NCI-H82 treated with DMSO at 0.1 percent for 48 hours (cell line): ENCODE measurements around the gene SLC52A1.
A peak's percentile ranks its signal among the peaks of the same experiment; 100 is the strongest.
"Not testable (repeated sequence)": the region's sequence is repeated elsewhere in the genome, so short reads cannot be mapped to it uniquely, and the experiment has no call there.

Source experiments
- DNase-seq: peaks from one replicate; lab custom pipeline; 2025; ENCODE audit not compliant: unreplicated experiment; lab: John Stamatoyannopoulos, UW

Gene SLC52A1

DNA sequence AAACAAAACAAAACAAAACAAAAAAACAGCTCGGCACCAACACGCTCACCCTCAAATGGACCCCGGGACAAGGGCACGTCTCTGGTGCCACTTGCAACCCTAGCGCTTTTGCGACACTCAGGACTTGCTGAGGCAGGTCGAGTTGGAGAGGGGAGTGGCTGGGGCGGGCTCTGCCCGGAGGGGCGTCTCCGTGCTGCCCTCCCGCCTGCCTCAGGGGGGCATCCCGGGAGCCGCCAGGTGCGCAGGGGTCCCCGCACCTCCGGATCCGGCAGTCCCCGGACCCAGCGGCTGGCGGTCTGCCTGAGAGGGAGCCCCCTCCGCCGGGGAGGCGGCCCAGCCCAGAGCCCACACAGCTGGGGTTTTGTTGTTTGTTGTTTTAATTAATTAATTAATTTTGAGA, at the start of gene SLC52A1:
SLC52A1 (minus strand) TSS at position 112 of the 400 bp plus-strand sequence. CDS start 820 bp downstream, outside the sequence.
- no peak for DNase-seq

GRCh38 chr17:5080591-5080990, 45.4 kb upstream of the SLC52A1 start:
- no peak for DNase-seq

DNA sequence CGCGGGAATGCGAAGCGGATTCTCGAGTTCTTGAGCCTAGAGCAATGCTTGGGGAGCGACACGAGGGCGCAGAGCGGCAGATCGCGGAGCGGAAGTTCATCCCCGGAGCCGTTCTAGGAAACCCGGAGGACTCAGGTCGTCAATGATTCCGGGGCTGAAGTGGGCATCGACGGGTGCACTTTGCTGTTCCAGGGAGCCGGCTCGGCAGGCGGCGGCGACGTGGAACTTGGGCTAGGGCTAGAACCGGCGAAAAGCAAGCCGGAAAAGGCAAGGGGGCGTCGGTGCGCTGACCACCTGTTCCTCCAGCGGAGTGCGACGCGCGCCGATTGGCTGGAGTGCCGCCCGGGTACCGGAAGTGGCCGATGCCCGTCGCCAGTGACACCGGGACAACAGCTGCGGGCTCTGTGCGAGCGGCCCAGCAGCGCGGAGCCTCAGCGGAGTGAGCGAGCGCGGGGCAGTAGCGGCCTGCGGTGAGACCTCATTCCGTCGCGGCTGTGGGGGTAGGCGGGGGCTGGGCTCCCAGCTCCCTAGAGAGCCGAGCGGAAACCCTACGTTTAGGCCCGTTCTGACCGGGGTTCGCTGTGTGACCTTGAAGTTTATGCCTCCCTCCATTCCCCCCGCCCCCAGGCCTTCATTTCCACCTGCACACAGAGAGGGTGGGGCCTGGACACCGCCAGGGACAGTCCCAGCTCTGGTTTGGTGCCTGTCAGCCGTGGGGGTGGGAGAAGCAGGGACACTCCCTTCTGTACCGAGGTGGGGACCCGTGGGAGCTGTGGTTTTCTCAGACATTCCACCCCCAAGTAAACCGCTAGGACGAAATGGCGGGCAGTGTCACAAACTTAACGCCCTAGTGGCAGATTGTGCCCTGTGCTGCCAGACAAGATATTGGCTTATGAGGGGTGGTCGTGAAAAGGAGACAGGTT, 43.1 kb upstream of the SLC52A1 start, which contains the start of gene ZFP3:
ZFP3 (plus strand) TSS at position 362 of the 923 bp plus-strand sequence. CDS start 13,038 bp downstream, outside the sequence.
- peak; percentile 77 for DNase-seq

GRCh38 chr17:5077781-5078105, 42.5 kb upstream of the SLC52A1 start:
- DNase-seq = no peak

DNA sequence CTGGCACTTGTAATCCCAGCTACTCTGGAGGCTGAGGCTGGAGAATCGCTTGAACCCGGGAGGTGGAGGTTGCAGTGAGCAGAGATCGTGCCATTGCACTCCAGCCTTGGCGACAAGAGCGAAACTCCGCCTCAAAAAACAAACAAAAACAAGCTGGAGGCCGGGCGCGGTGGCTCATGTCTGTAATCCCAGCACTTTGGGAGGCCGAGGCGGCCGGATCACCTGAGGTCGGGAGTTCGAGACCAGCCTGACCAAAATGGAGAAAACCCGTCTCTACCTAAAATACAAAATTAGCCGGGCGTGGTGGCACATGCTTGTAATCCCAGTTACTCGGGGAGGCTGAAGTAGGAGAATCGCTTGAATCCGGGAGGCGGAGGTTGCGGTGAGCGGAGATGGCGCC, 42.0 kb upstream of the SLC52A1 start:
- DNase-seq = not testable (repeated sequence)

DNA sequence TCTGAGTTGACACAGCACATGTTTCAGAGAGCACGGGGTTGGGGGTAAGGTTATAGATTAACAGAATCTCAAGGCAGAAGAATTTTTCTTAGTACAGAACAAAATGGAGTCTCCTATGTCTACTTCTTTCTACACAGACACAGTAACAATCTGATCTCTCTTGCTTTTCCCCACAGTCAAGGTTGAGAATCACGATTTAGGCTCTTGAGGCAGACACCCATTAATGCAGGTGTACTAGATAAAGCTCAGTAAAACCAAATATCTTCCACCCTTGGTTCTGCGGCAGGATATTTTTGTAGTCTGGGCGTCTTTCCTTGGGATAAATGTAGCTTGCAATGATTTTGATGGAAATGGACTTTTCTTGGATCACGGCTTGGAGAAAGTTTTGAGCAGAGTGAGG, 40.2 kb upstream of the SLC52A1 start:
- DNase-seq = not testable (repeated sequence)

- no peak for DNase-seq
Measured at GRCh38 chr17:5069724-5070123, 34.5 kb upstream of the SLC52A1 start.

DNA sequence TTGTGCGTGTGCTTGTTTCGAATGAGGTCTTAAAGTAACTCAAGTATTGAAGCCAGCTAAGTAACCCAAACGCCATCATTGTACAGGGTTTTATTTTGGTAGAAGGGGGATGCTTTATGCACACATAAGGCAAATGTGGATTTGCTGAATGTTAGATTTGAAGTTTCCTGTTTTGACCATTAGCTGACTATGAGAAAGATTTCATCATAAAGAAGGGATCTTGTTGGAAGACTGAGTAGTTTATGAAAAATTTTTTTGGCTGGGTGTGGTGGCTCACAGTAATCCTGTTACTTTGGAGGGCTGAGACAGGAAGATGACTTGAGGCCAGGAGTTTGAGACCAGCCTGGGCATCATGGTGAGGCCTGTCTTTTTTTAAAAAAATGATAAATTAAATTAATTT, 33.0 kb upstream of the SLC52A1 start:
- DNase-seq = no peak

DNA sequence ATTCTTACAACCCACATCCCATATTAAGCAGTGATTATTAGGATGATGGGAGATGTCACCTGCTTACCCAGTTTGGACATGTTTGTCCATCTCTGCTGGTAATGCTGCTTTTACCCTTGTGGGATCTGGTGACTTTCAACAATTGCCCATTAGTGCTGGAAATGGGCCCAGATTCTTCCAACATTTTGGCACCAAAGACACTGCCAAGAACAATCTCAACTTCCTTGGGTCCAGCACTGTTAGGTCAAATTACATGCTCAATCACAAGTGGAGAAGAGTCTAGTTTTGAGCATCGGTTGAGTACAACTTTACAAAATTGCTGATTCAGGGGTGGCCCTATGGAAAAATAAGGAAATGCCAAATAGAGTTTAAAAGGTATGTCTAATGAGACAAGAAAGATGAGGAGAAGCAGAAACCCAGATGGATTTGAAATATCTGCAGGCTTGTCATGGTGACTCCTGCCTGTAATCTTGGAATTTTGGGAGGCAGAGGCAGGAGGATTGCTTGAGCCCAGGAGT, 30.1 kb upstream of the SLC52A1 start:
- DNase-seq = no peak

DNA sequence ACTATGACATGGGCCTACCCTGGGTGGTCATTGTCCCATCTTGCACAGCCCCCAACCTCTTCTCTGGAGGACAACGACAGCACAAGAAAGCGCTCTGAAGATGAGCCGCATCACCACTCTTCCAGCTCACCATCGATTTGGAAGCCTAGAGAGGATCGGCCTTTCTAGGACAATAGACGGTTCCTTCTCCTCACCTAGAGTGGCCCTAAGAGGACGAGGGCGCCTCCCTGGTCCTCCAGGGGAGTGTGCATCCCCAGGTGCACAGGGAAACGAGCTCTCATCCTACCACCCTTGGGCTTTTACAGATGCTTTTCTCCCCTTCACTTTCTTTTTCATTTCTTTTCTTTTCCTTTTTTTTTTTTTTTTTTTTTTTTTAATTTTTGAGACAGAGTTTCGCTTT, 20.3 kb upstream of the SLC52A1 start:
- DNase-seq = peak; percentile 60

DNA sequence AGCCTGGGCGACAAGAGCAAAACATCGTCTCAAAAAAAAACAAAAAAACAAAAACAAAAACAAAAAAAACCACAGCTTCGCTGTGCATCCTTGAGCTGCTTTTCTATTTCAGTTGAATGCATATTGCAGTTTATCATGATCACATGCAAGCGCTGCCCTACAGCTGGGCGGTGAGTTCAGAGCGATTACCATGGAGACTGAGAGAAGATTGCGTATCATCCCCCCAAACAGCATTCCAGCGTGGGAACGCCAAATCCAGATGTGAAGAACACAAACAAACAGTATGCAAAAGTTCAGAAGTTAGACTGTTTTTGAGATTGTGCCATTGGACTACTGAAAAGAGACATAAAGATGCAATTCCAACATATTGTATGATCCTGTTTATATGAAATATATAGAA, 15.1 kb upstream of the SLC52A1 start:
- DNase-seq = no peak

DNA sequence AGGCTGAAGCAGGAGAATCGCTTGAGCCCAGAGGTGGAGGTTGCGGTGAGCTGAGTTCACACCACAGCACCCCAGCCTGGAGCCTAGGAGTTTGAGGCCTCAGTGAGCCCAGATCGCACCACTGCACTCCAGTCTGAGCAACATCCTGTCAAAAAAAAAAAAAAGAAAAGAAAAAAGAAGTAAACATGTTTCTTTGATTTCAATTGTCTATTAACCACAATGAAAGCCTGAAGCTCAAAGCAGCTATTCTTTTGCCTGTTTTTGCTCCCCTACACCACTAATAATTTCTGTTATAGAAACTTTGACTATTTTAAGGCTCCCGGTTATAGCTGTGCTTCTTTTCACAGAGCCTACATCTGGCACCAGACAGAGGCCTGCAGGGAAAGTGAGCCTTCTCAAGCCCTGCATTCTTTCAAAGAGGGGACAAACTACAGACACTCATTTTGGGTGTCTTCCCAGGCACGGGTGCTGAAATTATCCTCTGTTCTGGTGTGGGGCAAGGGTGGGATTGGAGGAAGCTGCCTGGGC, 14.2 kb upstream of the SLC52A1 start:
- DNase-seq = no peak

DNA sequence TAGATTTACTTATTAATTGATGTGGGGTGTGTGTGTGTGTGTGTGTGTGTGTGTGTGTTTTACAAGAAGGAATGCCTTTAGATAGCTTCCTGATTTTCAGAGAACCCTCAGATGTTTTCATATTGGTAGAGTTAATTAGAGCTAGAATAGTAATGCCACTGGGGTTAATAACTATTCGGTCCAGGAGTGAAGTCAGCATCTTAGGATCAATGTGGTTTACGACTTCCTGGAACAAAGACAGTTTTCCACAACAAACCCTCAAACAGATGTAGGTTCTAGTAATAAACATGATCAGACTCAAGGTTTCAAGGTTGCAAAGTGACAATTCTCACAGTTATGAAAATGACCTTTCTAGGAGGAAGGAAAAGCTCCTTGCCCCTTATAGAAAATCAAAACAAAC, 12.2 kb upstream of the SLC52A1 start:
- DNase-seq = no peak

DNA sequence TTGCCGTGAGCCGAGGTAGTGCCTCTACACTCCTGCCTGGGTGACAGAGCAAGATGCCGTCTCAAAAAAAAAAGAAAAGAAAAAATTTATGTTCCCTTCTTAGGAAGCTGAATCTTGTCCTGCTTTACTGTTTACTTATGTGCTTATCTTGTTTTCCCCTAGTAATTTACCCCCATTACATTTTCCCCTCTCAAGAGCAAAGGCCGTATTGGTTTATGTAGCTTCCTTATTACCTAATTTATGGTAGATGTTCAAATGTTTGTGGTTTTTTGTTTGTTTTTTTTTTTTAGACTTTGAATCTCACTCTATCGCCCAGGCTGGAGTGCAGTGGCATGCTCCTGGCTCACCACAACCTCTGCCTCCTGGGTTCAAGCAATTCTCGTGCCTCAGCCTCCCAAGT, 10.3 kb upstream of the SLC52A1 start:
- no peak for DNase-seq

DNA sequence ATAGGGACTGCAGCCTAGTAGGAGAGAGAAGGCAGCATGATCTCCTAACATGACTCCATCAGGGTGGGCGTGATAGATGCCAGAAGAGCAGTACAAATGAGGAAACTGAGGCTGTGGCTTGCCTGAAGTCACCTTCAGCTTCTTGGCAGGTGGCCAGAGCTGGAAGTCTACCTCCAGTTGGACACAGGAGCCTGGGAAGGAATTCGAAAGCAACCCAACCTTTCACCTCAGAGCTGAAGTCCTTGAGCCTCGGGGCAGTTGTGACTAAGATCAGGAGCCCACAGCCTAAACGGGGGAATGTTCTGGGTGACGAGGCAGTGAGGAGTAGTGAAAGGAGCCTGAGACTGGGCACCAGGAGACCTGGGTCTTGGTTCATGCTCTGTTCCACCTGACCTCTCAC, 9.4 kb upstream of the SLC52A1 start:
- DNase-seq = no peak

- DNase-seq = no peak
Measured at GRCh38 chr17:5043524-5043923, 8.3 kb upstream of the SLC52A1 start.

DNA sequence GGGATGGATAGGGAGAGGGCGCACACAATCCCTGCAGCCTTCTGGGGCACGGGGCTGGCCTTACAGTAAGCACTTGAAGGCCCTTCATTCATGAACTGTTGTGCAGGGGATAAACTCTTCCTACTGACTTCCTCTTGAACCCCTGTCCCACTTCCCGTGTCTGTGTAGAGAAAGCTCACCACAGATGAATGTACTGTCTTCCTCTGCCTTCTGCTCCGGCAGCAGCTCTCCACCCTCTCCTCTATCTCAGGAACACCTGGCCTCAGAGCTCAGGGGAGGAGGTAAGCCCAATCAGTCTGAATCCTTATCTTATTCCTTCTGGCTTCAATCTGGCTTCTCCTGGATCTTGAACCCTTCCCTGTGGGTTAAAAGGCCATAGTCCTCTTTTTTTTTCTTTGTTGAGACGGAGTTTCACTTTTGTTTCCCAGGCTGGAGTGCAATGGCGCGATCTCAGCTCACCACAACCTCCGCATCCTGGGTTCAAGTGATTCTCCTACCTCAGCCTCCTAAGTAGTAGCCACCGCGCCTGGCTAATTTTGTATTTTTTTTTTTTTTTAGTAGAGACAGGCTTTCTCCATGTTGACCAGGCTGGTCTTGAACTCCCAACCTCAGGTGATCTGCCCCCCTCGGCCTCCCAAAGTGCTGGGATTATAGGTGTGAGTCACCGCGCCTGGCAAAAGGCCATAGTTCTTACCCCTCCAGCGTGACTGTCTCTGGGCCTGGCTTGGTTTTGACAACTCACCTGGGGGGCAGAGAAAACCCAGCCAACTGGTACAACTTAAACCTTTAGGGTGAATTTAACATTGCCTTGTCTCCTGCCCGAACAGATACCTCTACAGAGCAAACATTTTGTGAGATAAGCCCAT, 7.2 kb upstream of the SLC52A1 start:
- DNase-seq = no peak

DNA sequence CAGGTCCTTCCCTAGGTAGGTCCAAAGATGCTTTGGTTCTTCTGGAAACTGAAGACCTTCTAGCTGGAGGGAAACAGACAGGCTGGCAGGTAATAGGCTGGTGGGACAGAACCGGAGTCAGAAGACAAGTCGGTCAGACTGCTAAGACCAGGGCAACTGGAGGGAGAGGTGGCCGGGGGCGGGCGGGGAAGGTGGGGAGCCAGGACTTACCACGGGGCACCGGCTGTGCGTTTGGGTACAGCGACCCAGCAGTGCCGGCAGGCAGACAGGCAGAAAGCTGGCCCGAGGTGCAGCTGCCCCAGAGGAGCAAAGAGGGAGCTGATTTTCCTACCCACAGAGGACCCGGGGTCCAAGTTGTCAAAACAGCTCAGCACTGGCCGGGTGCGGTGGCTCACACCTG, 575 bp downstream of the SLC52A1 start:
- DNase-seq = no peak

DNA sequence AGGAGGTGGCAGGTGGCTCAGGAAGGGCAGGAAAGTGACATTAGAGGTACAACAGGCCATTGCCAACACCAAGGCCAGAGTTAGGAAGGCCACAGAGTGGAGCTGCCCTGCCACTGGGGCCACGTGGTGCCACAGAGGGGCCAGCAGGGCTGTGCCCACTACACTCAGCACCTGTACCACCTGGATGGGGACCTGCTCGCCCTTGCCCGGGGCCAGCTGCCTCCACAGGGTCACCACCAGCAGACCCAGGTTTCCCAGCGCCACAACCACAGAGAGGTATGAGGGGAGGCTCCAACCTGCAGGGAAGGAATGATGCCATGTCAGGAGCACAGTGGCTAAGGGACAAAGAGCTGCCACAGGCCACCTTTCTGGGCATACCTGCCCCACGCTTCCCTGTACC, 1.2 kb downstream of the SLC52A1 start:
- DNase-seq = no peak

GRCh38 chr17:5033352-5034015, 1.7 kb downstream of the SLC52A1 start:
- no peak for DNase-seq

DNA sequence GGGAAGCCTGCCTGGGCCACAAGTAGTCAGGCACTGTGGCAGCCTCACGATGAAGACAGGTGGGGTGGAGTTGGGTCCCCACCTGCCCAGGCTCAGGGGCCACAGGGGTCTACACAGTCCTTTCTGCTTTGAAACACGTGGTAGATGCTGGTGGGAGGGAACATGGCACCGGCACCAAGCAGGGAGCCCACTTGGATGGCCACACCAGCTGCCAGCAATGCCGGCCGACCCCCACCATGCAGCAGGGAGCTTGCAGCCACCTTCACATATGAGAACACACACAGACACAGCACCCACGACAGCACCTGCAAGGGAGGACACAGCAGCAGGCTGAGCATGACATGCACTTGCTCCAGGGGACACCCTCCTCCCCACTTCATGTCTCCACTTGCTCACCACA, 2.4 kb downstream of the SLC52A1 start:
- DNase-seq = no peak
